ENCODE measurements around the gene FOXO6. TPM values are rescaled to one million over a fixed set of nuclear protein-coding genes. Genes with fewer than 3 reads are reported as not detected.

FOXO6 gene
- total RNA-seq, 1 donor from 2014 or later = 1.4 TPM

GRCh38 chr1:41364442-41365319 is 3.4 kb downstream of the FOXO6 start:
- Mint-ChIP-seq H3K4me1 (peaks cover 9% of the 10 kb centered on the region), H3K4me3 (peak overlapping the region; percentile 17), H3K27ac (ENCODE audit: unreplicated experiment) (no peak overlapping the region), H3K9me3 (no peaks in the 10 kb centered on the region), H3K27me3 (ENCODE audit: low read depth) (peaks cover 79% of the 10 kb centered on the region), H3K36me3 (ENCODE audit: low read depth) (no peaks in the 10 kb centered on the region)
- TF ChIP-seq CTCF (conservative IDR thresholded peaks at IDR 0.05) = no peak
- no peak for DNase-seq (ENCODE audit: low read depth, low spot score)

GRCh38 chr1:41365320-41365633 is 4.0 kb downstream of the FOXO6 start:
- H3K4me1 Mint-ChIP-seq = peaks cover 6% of the 10 kb centered on the region
- no peak overlapping the region for H3K27ac Mint-ChIP-seq (ENCODE audit: unreplicated experiment)
- DNase-seq (ENCODE audit: low read depth, low spot score) = no peak
- peak overlapping the region; percentile 17 for H3K4me3 Mint-ChIP-seq
- no peaks in the 10 kb centered on the region for H3K9me3 Mint-ChIP-seq
- H3K27me3 Mint-ChIP-seq (ENCODE audit: low read depth) = peaks cover 75% of the 10 kb centered on the region
- no peak for TF ChIP-seq CTCF (conservative IDR thresholded peaks at IDR 0.05)
- no peaks in the 10 kb centered on the region for H3K36me3 Mint-ChIP-seq (ENCODE audit: low read depth)

GRCh38 chr1:41365772-41366454 is 4.7 kb downstream of the FOXO6 start:
- H3K27ac Mint-ChIP-seq (ENCODE audit: unreplicated experiment) = no peak overlapping the region
- no peak for TF ChIP-seq CTCF (conservative IDR thresholded peaks at IDR 0.05)
- DNase-seq (ENCODE audit: low read depth, low spot score) = no peak
- no peaks in the 10 kb centered on the region for H3K36me3 Mint-ChIP-seq (ENCODE audit: low read depth)
- H3K9me3 Mint-ChIP-seq = no peaks in the 10 kb centered on the region
- peaks cover 4% of the 10 kb centered on the region for H3K4me1 Mint-ChIP-seq
- H3K27me3 Mint-ChIP-seq (ENCODE audit: low read depth) = peaks cover 68% of the 10 kb centered on the region
- H3K4me3 Mint-ChIP-seq = no peak overlapping the region

GRCh38 chr1:41366455-41367287 is 5.4 kb downstream of the FOXO6 start:
- Mint-ChIP-seq H3K9me3 (no peaks in the 10 kb centered on the region), H3K4me3 (peak overlapping the region; percentile 34), H3K27ac (ENCODE audit: unreplicated experiment) (no peak overlapping the region), H3K4me1 (peaks cover 10% of the 10 kb centered on the region), H3K36me3 (ENCODE audit: low read depth) (no peaks in the 10 kb centered on the region), H3K27me3 (ENCODE audit: low read depth) (peaks cover 68% of the 10 kb centered on the region)
- no peak for TF ChIP-seq CTCF (conservative IDR thresholded peaks at IDR 0.05)
- no peak for DNase-seq (ENCODE audit: low read depth, low spot score)

- H3K4me1 Mint-ChIP-seq = peaks cover 16% of the 10 kb centered on the region
Measured at GRCh38 chr1:41367288-41367642, 6.0 kb downstream of the FOXO6 start.

More at GRCh38 chr1:41367288-41367642, 6.0 kb downstream of the FOXO6 start:
- no peak for TF ChIP-seq CTCF (conservative IDR thresholded peaks at IDR 0.05)
- DNase-seq (ENCODE audit: low read depth, low spot score) = no peak
- no peaks in the 10 kb centered on the region for H3K9me3 Mint-ChIP-seq
- no peak overlapping the region for H3K27ac Mint-ChIP-seq (ENCODE audit: unreplicated experiment)
- H3K36me3 Mint-ChIP-seq (ENCODE audit: low read depth) = no peaks in the 10 kb centered on the region
- H3K4me3 Mint-ChIP-seq = no peak overlapping the region
- peaks cover 67% of the 10 kb centered on the region for H3K27me3 Mint-ChIP-seq (ENCODE audit: low read depth)
